HG02623 (cell line): ENCODE data around the gene FMO2.

Experiments
- ATAC-seq: cut with Tn5 transposase; IDR thresholded peaks from one replicate; pipeline ENCODE4 v1.9.1; 2021; ENCODE audit warnings: moderate library complexity; ENCODE audit not compliant: unreplicated experiment

FMO2 gene

DNA sequence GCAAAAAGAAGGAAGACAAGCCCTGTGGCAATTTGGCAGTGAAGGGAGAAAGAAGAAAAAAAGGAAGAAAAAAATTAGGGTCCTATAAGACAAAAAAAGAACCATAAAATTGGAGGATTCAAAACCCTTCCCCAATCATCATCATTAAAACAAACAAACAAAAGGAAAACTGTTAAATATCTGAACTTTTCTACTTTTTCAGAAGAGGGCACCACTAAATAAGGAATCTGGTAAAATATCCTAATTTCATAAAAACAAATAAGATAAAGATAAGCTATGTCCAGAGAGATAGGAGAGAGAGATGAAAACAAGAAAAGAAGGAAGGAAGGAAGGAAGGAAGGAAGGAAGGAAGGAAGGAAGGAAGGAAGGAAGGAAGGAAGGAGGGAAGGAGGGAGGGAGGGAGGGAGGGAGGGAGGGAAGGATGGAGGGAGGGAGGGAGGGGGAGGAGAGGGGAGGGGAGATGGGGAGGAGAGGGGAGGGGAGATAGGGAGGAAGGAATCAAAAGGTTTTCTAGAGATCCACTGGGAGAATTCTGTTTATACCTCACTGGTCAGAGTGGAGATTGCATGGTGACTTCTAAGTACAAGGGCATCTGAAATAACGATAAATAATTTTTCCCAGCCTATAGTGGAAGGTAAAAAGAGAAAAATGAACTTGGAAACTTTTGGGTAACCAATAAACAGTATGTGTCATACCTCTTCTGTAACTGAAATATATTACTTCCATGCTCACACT, 10.4 kb upstream of the FMO2 start:
- no peak for ATAC-seq

DNA sequence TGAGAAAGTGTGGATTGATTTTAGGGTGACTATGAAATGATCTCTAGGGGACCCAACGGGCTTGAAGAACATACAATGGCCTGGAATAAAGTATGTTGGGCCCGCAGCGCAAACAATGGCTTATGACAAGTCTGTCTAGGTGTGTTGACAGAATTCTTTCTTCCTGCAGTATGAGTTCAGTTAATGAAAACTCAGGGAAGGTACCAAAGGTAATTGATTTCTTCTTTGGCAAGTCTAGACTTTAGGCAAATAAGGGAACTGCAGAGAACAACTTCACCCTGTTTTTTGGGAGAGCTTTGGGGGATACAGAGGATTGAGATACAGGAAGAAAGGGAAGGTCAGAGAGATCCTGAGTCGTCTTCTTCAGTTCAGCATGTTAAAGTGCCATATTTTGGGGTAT, 7.8 kb upstream of the FMO2 start:
- no peak for ATAC-seq

DNA sequence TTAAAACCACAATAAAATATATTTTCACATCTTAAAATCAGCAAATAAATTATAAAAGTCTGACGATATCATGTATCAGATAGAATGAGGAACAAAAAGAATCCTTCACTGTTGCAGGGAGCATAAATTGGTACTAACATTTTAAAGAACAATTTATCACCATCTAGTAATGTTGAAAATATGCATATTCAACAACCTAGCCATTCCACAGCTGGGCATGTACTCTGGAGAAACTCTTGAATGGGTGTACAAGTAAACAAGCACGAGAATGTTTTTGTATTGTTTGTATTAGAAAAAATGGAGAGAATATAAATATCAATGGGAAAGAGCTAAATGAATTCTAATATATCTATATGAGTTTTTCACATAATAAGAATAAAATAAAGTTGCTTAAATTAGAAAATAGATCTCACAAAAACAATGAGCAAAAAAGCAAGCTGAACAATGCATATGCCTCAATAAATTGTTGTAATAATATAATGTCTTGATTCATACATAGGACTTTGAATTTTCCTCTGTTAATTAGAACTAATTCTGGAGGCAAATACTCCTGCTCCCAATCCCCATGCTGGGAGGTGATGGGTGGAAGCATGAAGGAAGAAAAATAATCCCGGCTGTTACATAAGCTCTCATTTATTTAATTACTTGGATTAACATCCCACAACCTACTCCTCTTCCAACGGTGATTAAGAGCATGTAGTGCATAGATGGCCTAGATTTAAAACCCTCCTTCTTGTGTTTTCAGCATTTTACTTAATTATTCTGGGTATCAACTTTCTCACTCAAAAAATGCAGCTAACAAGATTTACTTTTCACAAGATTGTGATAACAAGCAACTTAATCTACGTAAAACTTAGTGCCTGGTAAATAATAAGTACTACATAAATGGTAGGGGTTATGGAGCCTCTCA, 5.5 kb upstream of the FMO2 start:
- ATAC-seq = no peak

DNA sequence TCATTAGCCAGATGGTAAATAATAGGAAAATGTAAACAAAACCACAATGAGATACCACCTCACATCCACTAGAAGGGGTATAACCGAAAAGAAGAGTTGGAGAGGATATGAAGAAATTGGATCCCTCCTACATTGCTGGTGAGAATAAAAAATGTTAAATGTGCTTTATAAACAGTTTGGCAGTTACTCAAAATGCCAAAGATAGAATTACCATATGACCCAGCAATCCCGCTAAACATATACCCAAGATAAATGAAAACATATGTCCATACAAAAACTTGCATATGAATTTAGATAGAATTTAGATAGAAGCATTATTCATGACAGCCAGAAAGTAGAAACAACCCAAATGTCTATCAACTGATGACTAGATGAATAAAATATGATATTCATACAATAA, 4.4 kb upstream of the FMO2 start:
- ATAC-seq = no peak

DNA sequence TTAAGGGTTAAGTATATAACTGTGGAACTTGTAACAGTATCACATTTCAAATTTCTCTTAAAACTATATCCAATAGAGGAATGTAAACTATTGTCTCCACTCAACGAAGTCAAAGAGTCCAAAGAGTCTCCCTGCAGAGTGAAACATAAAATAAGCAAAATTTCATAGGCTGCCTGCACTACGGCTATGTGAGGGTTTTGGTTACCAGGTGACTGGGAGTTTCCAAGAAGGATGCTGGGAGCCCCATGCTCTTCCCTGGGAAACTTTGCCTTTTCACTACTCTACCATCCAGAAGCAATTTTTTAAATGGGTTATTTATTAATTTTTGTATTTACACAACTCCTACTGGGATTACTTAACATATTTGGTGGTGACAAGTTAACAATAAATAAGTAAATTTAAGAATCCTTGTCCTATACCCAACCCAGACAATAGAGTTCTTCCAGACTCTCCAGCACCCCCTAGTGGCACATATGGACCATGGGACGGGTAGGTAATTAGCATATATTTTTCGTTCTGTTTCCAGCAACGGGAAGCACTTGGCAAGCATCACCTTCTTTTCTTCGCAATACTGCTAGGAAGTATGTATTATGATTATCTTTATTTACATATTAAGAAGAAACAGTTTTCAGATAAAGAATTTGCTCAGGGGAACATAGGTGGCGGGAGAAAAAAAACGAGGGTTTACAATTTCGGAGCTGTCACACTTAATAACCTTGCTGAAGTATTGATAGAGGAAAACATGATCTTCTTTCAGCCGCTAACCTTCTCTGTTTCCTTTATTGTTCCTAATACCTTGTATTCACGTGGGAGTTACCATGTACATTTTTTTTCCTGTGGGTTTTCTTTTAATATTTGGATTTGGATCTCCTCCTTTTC, 3.5 kb downstream of the FMO2 start:
- ATAC-seq = no peak

DNA sequence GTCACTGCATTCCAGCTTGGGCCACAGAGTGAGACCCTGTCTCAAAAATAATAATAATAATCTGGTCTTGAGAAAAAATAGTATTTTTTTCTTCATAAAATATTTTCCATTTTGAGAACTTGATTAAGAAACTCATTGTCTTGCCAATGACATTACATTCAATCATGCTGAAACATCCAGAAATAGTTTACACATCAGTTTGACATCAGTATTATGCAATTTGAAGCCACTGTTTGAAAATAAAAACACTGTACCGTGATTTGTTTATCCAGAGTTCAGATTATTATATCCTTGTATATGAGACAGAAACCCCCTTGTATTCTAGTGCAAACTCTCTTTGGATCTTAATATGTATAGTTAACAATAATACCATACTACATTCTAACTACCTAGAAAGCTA, 6.9 kb downstream of the FMO2 start:
- no peak for ATAC-seq

DNA sequence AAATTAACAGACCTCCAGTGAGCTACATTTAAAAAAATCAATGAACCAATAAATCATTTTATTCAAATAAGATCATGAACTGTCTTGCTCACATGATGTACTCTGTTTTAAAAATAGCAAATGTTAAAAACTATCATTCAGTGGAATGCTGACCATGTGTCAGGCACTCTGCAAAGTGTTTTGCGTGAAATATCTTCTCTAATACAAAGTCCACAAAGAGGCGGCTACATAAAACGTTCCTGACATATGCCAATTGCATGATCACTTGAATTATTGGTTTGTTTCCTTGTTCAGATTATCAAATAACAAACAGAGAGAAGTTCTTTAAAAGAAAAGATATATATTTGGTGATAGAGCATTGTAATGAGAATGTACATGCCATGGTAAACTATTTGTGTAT, 10.7 kb downstream of the FMO2 start:
- ATAC-seq = no peak

DNA sequence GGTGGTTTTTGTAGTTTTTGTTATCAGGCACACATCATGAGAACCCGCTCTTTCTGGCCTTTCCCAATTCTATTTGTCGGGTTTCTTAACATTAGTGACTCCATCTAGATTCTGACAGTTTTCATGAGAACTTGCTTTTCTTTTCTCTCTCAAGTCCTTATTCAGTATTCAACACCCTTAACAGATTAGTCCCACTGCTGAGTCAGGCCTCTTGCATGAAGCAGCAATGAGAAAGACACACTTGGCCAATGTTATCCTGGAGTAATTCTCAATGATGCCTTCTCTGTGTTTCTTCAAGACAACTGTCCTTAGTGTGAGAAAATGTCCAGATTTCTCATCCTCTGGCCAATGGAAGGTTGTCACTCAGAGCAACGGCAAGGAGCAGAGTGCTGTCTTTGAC, 11.3 kb downstream of the FMO2 start:
- no peak for ATAC-seq

DNA sequence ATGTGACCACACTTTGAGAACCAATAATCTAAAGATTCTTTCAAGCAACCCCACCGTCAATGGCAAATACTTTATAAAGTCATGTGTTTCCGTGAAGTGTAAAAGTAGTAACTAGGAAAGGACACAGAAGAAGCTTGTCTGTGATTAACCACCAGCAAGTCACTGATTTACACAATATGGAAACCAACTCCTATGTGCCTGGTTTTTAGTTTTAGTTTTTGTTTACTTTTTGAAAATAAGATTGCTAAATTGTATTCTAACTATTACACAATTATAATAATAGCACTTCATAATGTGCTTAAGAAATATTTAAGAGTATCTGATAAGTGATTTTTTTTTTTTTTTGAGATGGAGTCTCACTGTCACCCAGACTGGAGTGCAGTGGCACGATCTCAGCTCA, 13.0 kb downstream of the FMO2 start:
- ATAC-seq = no peak

DNA sequence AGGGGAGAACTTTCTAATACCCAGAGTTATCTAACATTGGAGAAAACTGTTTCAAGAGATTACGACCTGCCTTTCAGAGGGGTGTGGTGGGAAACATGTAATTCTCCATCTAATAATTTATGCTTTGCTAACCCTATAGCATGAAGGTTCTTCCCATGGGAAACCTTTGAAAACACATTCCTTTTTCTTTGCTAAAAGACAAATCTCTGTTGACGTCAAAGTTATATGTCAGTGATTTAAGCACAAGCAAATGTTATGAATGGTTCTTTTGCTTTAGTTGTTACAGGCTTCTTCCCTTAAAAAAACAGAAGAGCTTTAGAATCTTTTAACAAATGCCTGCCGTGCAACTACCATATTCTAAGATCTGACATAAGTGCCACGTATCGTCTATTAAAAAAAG, 19.2 kb downstream of the FMO2 start:
- no peak for ATAC-seq

DNA sequence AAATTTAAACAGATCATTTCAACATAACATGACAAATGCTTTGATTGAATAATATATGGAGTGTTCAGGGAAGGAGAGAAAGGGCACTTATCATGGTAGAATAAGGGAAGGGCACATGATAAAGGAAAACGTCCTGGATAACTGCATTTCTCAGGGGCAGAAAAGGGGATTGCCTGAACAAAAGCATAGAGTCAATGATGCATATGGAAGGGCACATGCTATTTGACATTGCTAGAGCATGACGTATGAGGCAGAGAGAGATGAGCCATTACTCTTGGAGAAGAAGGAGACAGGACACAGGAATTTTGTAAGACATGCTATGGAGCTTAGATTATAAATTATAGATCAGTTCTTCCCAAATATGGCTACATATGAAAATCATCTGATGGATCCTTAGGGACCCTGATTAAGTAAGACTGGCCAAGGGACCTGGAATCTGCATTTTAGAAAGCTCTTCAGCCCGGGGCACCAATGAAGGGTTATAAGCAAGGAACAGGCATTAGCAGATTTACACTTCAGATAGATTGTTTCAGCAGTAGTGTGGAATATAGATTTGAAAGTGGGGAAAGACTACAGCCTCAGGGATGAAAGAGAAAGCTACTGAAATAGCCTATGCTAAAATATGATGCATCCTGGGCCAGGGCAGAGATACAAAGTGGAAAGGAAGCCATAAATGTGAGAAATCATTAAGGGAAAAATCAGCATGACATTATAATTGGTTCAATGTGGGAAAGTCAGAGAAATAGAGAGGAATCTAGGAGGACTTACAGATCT, 21.3 kb downstream of the FMO2 start:
- no peak for ATAC-seq

DNA sequence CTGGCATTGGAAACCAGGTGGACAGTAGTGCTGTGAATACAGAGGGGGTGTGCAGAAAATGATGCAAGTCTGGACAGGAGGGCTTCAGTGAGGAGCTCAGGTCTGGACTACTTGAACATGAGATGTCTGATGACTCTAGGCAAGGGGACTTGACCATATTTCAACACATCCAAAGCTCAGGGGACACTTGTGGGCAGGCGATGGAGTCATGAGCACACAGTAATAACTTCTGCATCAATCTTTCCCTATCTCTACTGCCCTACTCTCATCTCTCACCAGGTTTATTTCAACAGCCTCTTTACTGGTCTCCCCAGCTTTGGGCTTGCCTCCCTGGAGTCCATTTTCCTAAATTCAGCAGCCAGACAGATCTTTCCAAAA, 21.9 kb downstream of the FMO2 start:
- ATAC-seq = no peak

DNA sequence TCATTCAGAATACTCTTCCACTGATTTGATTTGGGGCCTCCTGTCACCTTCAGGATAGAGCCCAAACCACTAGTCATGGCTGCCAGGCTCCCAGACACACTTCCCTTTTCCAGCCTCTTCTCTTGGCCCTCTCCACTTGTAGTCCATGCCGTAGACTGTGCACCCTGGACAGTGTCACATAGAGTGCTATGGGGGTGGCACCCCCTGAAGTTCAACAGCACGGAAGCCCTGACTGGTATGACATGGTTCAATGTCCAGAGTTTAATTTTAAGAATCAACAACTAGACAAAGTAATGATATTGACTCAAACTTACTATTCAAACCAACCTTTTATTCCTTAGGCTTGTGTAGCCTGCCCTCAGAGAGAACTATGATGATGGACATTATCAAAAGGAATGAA, 22.3 kb downstream of the FMO2 start:
- ATAC-seq = no peak

DNA sequence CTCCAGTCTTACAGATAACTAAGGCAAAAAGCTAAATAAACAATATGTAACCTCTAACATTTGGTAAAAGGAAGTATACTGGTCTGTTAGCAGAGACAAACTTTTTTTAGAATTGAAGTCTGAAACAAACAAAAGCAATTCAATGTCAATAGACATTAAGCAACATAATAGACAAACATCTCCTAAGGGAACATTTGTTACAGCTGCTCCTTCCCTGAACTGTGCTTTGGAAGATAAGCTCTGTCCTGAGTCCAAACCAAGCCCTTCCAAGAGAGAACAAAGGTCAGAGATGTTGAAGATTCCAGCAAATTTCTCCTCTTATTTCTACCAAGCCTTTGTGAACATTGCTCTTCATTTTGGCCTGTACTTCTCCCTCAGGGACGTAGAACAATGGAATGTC, 25.3 kb downstream of the FMO2 start:
- ATAC-seq = no peak

DNA sequence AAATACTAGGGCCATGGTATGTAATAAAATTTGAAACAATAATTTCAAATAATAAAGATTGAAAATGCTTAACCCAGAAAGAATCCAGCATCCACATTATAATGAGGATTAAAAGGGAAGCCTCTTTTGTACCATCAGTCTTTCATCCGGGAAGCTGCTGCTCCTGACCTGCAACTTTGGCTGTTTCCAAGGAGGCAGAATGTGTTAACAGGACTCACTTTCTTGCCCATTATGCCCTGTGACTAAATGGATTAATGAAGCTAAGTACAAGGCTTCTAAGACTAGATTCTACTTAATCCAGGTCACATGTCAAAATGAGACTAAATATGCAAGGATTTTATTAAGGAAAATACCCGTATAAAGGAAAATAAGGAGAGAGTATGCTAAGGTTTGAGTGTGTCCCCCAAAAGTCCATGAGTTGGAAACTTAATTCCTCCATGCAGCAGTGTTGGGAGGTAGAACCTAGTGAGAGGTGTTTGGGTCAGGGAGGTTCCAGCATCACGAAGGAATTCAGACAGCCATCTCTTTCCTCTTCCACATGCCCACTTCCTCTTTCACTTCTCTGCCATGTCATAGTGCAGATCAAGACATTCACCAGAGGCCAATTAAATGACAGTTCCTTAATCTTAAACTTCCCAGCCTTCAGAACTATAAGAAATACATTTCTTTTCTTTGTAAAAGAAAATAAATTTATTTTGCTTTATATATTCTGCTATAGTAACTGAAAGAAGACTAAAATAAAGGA, 27.7 kb downstream of the FMO2 start:
- no peak for ATAC-seq

DNA sequence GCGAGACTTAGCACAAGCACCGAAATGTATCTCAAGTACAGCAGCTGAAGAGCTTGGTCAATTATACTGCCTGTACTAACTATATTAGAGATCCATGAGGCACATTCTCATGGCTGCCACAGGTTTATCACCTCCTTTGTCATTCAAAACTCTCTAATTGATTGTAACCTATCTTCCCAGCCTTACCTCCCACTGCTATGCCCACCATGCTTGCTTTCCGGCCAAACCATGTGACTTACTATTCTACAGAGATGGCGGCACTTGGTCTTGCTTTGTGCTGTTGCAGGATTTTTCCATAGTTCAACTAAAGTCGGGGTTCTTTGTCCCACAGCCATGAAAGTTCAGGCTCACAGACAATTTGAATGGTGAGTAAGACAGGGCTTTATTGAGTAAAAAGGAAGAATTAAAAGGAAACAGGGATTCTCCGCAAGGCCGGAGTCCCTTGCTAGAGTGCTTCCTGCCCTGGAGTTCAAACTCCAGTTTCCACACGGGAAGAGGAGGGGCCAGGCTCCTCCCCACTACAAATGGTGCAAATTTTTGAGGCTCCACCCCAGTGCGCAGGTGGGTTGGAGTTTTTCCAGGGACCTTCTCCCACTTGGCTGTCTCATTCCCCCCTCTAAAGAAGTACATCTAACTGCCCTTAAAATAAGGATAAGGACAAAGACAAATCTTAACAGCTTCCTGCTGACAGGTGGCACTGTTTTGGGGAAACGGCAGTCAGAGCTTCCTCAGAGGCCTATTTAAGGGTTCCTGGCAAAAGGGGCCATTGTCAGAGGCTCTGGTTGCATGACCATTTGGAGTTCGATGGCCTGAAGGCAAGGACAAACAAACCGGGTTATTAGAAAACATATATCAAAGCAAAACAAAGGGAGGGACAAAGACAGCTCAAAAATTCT, 28.7 kb downstream of the FMO2 start:
- no peak for ATAC-seq

DNA sequence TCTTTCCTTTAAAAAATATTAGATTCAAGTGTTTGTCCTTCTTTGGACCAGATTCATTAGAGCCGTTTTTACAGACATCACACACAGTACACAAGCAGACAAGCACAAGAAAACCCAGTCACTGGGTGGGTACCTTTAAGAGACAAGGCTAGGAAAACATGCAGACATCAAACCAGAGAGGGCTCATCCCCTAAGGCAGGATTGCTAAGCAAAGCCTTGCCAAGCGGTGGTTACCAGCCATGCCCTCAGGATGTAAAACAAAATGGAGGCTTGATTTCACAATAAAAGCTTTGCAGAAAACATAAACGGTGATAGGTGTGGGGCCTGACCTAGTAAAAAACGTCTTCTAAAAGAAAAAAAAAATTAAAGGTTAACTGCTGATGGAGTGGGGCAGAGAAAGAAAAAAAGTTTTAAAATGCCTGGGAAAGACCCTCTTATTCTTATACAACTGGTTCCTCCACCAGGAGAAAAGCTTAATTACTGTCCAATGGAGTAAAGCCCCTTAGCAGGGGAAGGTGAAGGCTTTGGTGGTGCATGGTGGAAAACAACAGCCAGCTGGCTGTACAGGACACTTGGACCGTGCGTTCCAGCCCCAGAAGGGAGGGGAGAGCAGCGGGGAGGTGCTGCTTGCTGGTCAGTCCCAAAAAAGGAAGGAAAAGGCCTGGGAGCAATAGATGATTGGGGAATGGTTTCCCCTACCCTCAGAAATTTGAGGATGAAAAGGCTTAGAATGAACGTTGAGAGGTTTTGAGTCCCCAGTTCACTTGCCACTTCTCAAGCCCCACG, 32.8 kb downstream of the FMO2 start:
- no peak for ATAC-seq

DNA sequence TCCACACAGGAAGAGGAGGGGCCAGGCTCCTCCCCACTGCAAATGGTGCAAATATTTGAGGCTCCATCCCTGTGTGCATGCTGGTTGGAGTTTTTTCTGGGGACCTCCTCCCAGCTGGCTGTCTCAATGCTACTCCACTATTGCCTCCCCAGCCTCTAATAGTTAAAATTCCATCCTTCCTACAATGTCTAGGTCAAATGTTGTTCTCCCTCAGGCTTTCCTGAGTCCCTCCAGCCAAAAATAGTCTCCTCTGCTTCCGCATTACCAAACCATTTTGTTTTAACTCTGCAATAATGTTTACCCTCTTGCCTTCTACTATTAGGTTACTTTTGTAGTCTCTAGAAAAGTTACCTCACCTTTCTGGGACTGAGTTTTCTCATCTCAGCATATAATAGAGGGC, 33.6 kb downstream of the FMO2 start:
- no peak for ATAC-seq
